Mesenteric fat pad (tissue), 1 donor: ENCODE results near the gene OR1I1. TPM values are rescaled to one million over a fixed set of nuclear protein-coding genes. Genes with fewer than 3 reads are reported as not detected.

Experiments
- total RNA-seq: library from RNA; stranded (reverse); fragmentation: NEBNext Ultra II Directional; extraction: Animal tissue kit (Norgen Biotek cat#: 25700); gene quantifications from one replicate; pipeline ENCODE4 v1.2.1, GENCODE V29; 2021
- donor health status: DM: yes; HTN: yes; CAD: no.

OR1I1 gene
- total RNA-seq, 1 donor from 2014 or later, result not detected

Other genes starting within 250 kb of the OR1I1 start
- not detected for gene OR7A5, start 247.0 kb upstream of the OR1I1 start, total RNA-seq
- not detected for gene OR7C1, start 247.0 kb upstream of the OR1I1 start, total RNA-seq
- gene OR7A10, start 233.3 kb upstream of the OR1I1 start, total RNA-seq, result not detected
- gene OR7A17, start 196.1 kb upstream of the OR1I1 start, total RNA-seq, result not detected
- not detected for gene OR7C2, start 140.7 kb upstream of the OR1I1 start, total RNA-seq
- not detected for gene SLC1A6, start 102.3 kb upstream of the OR1I1 start, total RNA-seq
- gene CASP14, start 32.7 kb upstream of the OR1I1 start, total RNA-seq, result not detected
- 38.6 TPM for gene SYDE1, start 25.2 kb downstream of the OR1I1 start, total RNA-seq
- 60.3 TPM for gene NOTCH3, start 118.8 kb downstream of the OR1I1 start, total RNA-seq
- gene EPHX3, start 150.2 kb downstream of the OR1I1 start, total RNA-seq, result 0.35 TPM